ES-I3 (cell line): Measurements from ENCODE around the gene EEF1AKMT4.
A peak's percentile ranks its signal among the peaks of the same experiment; 100 is the strongest.
"Not testable (repeated sequence)": the region's sequence is repeated elsewhere in the genome, so short reads cannot be mapped to it uniquely, and the experiment has no call there.

Experiments
- H3K36me3 ChIP-seq: 2 replicates; pipeline ENCODE4 v1.6.1; 2013; ENCODE audit warnings: mild to moderate bottlenecking, low read length, control low read depth, moderate library complexity; ENCODE audit not compliant: insufficient read depth
- H3K4me1 ChIP-seq: 2 replicates; pipeline ENCODE4 v1.6.1; 2013; ENCODE audit warnings: mild to moderate bottlenecking, control low read depth, low read length; ENCODE audit not compliant: insufficient read depth
- H3K9ac ChIP-seq: 2 replicates; pipeline ENCODE4 v1.6.1; 2013; ENCODE audit warnings: low read depth, mild to moderate bottlenecking, low read length, moderate library complexity
- H3K9me3 ChIP-seq: 2 replicates; pipeline ENCODE4 v1.6.1; 2013; ENCODE audit warnings: mild to moderate bottlenecking, low read length, moderate library complexity; ENCODE audit not compliant: control insufficient read depth, insufficient read depth

EEF1AKMT4 gene

GRCh38 chr3:184260724-184261269 lies 11.3 kb downstream of the EEF1AKMT4 start:
- H3K9me3 ChIP-seq: no peaks in the 10 kb centered on the region
- H3K9ac ChIP-seq: peak overlapping the region; percentile 53
- no peaks in the 10 kb centered on the region for H3K36me3 ChIP-seq
- H3K4me1 ChIP-seq: no peaks in the 10 kb centered on the region

DNA sequence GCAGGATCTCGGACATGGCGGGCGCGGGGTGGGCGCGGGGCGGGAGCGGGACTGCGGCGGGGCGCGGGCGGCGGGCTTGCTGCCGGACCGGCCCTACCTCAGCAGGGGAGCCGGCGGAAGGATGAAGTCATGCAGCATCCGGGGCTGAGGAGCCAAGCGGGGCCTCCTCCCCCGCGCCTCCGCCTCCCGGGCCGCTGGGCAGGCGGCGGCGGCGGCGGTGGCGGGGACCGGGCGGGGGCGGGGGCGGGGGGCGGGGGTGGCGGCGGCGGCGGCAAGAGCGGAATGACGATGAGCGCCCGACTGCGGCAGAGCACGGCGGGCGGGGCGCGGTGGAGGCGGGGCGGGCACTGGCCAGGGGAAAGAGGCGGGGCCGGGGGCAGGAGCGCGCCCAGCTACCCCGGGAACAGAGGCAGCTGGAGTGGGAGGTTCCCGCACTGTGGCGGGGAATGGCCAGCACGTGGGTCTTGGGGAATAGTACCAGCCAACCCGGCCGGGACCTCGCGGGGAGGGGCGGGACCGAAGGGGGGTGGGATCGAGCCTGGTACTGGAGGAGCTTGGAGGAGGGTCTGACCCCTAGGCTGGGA lies 11.9 kb downstream of the EEF1AKMT4 start, which contains the start of gene CAMK2N2:
Gene CAMK2N2 (minus strand): TSS at position 284 of the 584 bp plus-strand sequence. CDS start 268 bp downstream, at position 16.
- Histone ChIP-seq H3K36me3 (no peaks in the 10 kb centered on the region), H3K9me3 (no peaks in the 10 kb centered on the region), H3K9ac (peak within 1 kb of the TSS; percentile 78), H3K4me1 (no peaks in the 10 kb centered on the region)

GRCh38 chr3:184261854-184262763 lies 12.6 kb downstream of the EEF1AKMT4 start:
- H3K9me3 ChIP-seq: no peaks in the 10 kb centered on the region
- H3K36me3 ChIP-seq: no peaks in the 10 kb centered on the region
- H3K9ac ChIP-seq: peak overlapping the region; percentile 78
- no peaks in the 10 kb centered on the region for H3K4me1 ChIP-seq

- Histone ChIP-seq H3K9ac (peak overlapping the region; percentile 24; the same call in 1 of the 2 replicates), H3K36me3 (no peaks in the 10 kb centered on the region), H3K9me3 (no peaks in the 10 kb centered on the region), H3K4me1 (no peaks in the 10 kb centered on the region)
Observed at GRCh38 chr3:184262764-184263179, 13.3 kb downstream of the EEF1AKMT4 start.

DNA sequence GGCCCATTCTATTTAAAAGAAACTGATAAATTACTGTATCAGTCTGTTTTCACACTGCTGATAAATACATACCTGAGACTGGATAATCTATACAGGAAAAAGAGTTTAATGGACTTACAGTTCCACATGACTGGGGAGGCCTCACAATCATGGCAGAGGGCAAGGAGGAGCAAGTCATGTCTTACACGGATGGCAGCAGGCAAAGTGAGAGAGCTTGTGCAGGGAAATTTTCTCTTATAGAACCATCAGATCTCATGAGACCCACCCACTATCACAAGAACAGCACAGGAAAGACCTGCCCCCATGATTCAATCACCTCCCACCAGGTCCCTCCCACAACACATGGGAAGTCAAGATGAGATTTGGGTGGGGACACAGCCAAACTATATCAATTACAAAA lies 17.8 kb downstream of the EEF1AKMT4 start:
- not testable (repeated sequence) for H3K4me1 ChIP-seq, H3K9me3 ChIP-seq, H3K36me3 ChIP-seq, H3K9ac ChIP-seq

DNA sequence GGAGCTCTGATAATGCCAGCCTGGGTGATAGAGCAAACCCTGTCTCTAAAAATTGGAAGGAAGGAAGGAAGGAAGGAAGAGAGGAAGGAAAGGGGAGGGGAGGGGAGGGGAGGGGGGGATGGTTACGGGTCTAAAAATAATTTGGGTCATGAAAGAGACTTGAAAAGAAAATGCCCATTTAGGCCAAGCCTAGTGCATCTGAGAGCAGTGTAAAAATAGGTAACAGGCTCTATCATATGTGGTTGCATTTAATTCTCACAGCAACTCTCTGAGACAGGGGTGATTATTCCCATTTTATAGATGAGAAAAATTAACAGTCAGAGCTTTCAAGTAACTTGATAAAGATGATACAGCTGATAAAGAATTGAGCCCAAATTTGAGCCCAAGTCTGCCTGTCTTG lies 22.8 kb downstream of the EEF1AKMT4 start:
- no peaks in the 10 kb centered on the region for H3K4me1 ChIP-seq
- no peak overlapping the region for H3K9ac ChIP-seq
- H3K9me3 ChIP-seq: no peaks in the 10 kb centered on the region
- H3K36me3 ChIP-seq: no peaks in the 10 kb centered on the region

DNA sequence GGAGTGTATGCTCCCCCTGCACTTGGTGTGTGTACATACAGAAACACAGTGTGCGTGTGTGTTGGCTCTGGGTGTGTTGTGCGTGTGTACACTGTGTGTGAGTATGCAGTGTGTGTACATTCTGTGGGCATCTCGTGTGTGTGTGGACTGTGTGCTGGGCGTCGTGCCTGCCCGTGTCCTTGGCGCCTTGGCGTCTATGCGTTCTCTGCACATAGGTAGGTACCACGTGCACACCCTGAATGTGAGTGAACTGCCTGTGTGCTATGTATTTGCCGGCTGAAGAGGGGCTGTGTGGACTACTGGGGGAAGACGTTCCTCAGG lies 25.9 kb downstream of the EEF1AKMT4 start:
- Histone ChIP-seq H3K36me3 (no peaks in the 10 kb centered on the region), H3K9ac (peak overlapping the region; percentile 11; the same call in 1 of the 2 replicates), H3K9me3 (no peaks in the 10 kb centered on the region), H3K4me1 (no peaks in the 10 kb centered on the region)

GRCh38 chr3:184275961-184276910 lies 26.8 kb downstream of the EEF1AKMT4 start, which contains the start of gene ECE2:
Gene ECE2 (plus strand): TSS chr3:184276022. CDS start chr3:184276154, 132 bp downstream.
- Histone ChIP-seq H3K9me3 (no peaks in the 10 kb centered on the region), H3K9ac (peak within 1 kb of the TSS; percentile 36; the same call in 1 of the 2 replicates)

GRCh38 chr3:184277366-184277765 lies 27.9 kb downstream of the EEF1AKMT4 start:
- Histone ChIP-seq H3K9ac (no peak overlapping the region), H3K4me1 (no peaks in the 10 kb centered on the region), H3K36me3 (no peaks in the 10 kb centered on the region), H3K9me3 (no peaks in the 10 kb centered on the region)

More at GRCh38 chr3:184275961-184276910, 26.8 kb downstream of the EEF1AKMT4 start, which contains the start of gene ECE2:
- Histone ChIP-seq H3K4me1 (no peaks in the 10 kb centered on the region), H3K36me3 (no peaks in the 10 kb centered on the region)

GRCh38 chr3:184282941-184283340 lies 33.5 kb downstream of the EEF1AKMT4 start:
- Histone ChIP-seq H3K9me3 (no peaks in the 10 kb centered on the region), H3K9ac (no peak overlapping the region), H3K36me3 (no peaks in the 10 kb centered on the region), H3K4me1 (no peaks in the 10 kb centered on the region)

DNA sequence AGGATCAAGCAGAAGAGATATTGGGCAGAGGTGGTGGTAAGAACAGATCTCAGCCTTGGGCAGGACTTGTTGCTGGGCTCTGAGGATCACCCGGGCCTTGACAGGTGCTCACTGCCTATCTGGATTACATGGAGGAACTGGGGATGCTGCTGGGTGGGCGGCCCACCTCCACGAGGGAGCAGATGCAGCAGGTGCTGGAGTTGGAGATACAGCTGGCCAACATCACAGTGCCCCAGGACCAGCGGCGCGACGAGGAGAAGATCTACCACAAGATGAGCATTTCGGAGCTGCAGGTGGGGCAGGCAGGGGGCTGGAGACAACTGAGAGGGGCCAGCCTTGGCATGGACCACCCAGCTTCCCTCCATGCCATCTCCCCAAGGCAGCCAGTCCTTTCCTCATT lies 34.2 kb downstream of the EEF1AKMT4 start:
- no peak overlapping the region for H3K9ac ChIP-seq
- no peaks in the 10 kb centered on the region for H3K36me3 ChIP-seq
- H3K9me3 ChIP-seq: no peaks in the 10 kb centered on the region
- H3K4me1 ChIP-seq: no peaks in the 10 kb centered on the region

DNA sequence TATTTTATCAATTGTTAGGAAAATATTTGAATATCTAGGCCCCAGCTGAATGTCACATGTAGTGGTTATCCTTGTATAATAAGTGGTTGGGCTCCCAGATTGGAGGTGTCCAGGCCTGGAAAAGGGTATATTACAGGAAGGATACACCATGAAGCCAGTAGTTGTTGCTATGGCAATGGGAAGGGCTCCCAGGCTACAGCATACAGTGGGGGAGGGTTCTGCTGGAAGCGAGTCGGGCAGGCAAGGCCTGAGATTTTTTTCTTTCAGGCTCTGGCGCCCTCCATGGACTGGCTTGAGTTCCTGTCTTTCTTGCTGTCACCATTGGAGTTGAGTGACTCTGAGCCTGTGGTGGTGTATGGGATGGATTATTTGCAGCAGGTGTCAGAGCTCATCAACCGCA lies 35.2 kb downstream of the EEF1AKMT4 start:
- no peak overlapping the region for H3K9ac ChIP-seq
- no peaks in the 10 kb centered on the region for H3K9me3 ChIP-seq
- no peaks in the 10 kb centered on the region for H3K36me3 ChIP-seq
- no peaks in the 10 kb centered on the region for H3K4me1 ChIP-seq

DNA sequence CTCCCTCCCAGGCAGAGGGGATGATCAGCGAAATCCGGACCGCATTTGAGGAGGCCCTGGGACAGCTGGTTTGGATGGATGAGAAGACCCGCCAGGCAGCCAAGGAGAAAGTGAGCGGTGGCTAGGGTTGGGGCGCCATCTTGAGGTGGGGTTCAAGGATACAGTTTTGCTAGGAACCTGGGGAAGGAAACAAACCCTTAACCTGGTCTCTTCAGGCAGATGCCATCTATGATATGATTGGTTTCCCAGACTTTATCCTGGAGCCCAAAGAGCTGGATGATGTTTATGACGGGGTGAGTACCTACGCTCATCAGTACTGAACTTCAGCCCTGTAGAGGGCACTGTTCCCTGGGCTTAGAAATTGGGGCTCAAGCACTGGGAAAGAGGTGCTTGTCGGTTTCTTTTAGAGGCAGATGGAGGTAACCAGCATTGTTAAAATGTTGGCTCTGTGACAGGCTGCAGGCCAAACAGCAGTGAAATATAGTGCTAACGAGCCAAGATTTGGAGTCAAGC lies 40.0 kb downstream of the EEF1AKMT4 start:
- Histone ChIP-seq H3K9me3 (no peaks in the 10 kb centered on the region), H3K4me1 (no peaks in the 10 kb centered on the region), H3K36me3 (no peaks in the 10 kb centered on the region), H3K9ac (no peak overlapping the region)

- no peak overlapping the region for H3K9ac ChIP-seq
- no peaks in the 10 kb centered on the region for H3K4me1 ChIP-seq
Observed at GRCh38 chr3:184290331-184290730, 40.9 kb downstream of the EEF1AKMT4 start.

More at GRCh38 chr3:184290331-184290730, 40.9 kb downstream of the EEF1AKMT4 start:
- Histone ChIP-seq H3K36me3 (no peaks in the 10 kb centered on the region), H3K9me3 (no peaks in the 10 kb centered on the region)
